CD14-positive monocyte (primary cell): ENCODE results near the gene ZMYND15. TPM values are rescaled to one million over a fixed set of nuclear protein-coding genes. Genes with fewer than 3 reads are reported as not detected.

Experiments used
- DNase-seq, 3 donors: peaks; one replicate each; pipeline ENCODE4 v3.0.0-alpha.2; 2011 to 2022
- H2AFZ ChIP-seq: 2 replicates; pipeline ENCODE4 v1.6.0; 2012; ENCODE audit warnings: mild to moderate bottlenecking, low read depth, low read length, inconsistent platforms; ENCODE audit not compliant: insufficient read depth, poor library complexity, severe bottlenecking
- H3K27ac ChIP-seq, 2 donors: 1 replicate in 1 of 2; 2 replicates in 1 of 2; pipeline ENCODE4 v1.5.1; 2012 to 2013; ENCODE audit warnings: low read length in 2 of 2, control low read depth in 1 of 2, inconsistent platforms in 1 of 2, low read depth in 1 of 2, mild to moderate bottlenecking in 1 of 2
- H3K27me3 ChIP-seq, 2 donors: one replicate each; pipeline versions ENCODE4 v1.6.0 to v1.6.1; 2011 to 2013; ENCODE audit warnings: low read length in 2 of 2; ENCODE audit not compliant: control insufficient read depth in 2 of 2, insufficient read depth in 2 of 2
- H3K36me3 ChIP-seq, 2 donors: replicated peaks in 1 of 2; 1 replicate in 1 of 2; 2 replicates in 1 of 2; pipeline versions ENCODE4 v1.5.1 to v1.6.1; 2012 to 2013; ENCODE audit warnings: low read length in 2 of 2, control low read depth in 1 of 2, inconsistent platforms in 1 of 2, mild to moderate bottlenecking in 1 of 2; ENCODE audit not compliant: insufficient read depth in 2 of 2, control insufficient read depth in 1 of 2
- H3K4me1 ChIP-seq, 2 donors: 1 replicate in 1 of 2; 2 replicates in 1 of 2; pipeline versions ENCODE4 v1.5.1 to v1.6.1; 2012 to 2013; ENCODE audit warnings: low read length in 2 of 2, control low read depth in 1 of 2, inconsistent platforms in 1 of 2, mild to moderate bottlenecking in 1 of 2, moderate library complexity in 1 of 2; ENCODE audit not compliant: insufficient read depth in 2 of 2, control insufficient read depth in 1 of 2
- H3K4me2 ChIP-seq: replicated peaks from 2 replicates; pipeline ENCODE3; 2012; ENCODE audit warnings: low read length, moderate library complexity, mild to moderate bottlenecking; ENCODE audit not compliant: poor library complexity, severe bottlenecking; ENCODE audit errors: extremely low read depth
- H3K4me3 ChIP-seq, 3 experiments: fragments of 200-600 bp in 1 of 3; sonication (generic) in 1 of 3; replicated peaks in 1 of 3; 1 replicate in 2 of 3; 2 replicates in 1 of 3; pipeline ENCODE4 v1.5.1; 2011 to 2013; ENCODE audit warnings: low read length in 3 of 3, mild to moderate bottlenecking in 3 of 3, control low read depth in 2 of 3, low read depth in 2 of 3, inconsistent platforms in 1 of 3, moderate library complexity in 1 of 3
- H3K79me2 ChIP-seq: 2 replicates; pipeline ENCODE4 v1.6.0; 2012; ENCODE audit warnings: mild to moderate bottlenecking, control low read depth, inconsistent platforms, low read length, moderate library complexity; ENCODE audit not compliant: insufficient read depth
- H3K9ac ChIP-seq: 2 replicates; pipeline ENCODE4 v1.6.0; 2017; ENCODE audit warnings: low read length, mild to moderate bottlenecking; ENCODE audit not compliant: insufficient read depth, poor library complexity, severe bottlenecking
- H3K9me3 ChIP-seq, 2 donors: replicated peaks in 1 of 2; 1 replicate in 1 of 2; 2 replicates in 1 of 2; pipeline versions ENCODE4 v1.5.1 to v1.6.1; 2012 to 2013; ENCODE audit warnings: low read length in 2 of 2, control low read depth in 1 of 2; ENCODE audit not compliant: control insufficient read depth in 1 of 2, insufficient read depth in 1 of 2
- H4K20me1 ChIP-seq: 2 replicates; pipeline ENCODE4 v1.6.0; 2012; ENCODE audit warnings: mild to moderate bottlenecking, low read length, control low read depth, moderate library complexity; ENCODE audit not compliant: insufficient read depth
- H3K27ac Mint-ChIP-seq, 7 donors: one replicate each; pipeline ENCODE4 v1.8.0; 2020; ENCODE audit warnings: mild to moderate bottlenecking in 7 of 7, mixed read lengths in 7 of 7, moderate library complexity in 6 of 7, inconsistent platforms in 2 of 7
- H3K27me3 Mint-ChIP-seq, 3 donors: one replicate each; pipeline ENCODE4 v1.8.0; 2021 to 2022; ENCODE audit warnings: low read depth in 3 of 3, mild to moderate bottlenecking in 3 of 3, mixed read lengths in 3 of 3, moderate library complexity in 3 of 3, inconsistent platforms in 1 of 3
- H3K36me3 Mint-ChIP-seq, 2 donors: one replicate each; pipeline ENCODE4 v1.8.0; 2020; ENCODE audit warnings: mixed read lengths in 2 of 2, inconsistent platforms in 1 of 2, mild to moderate bottlenecking in 1 of 2
- H3K4me1 Mint-ChIP-seq: one replicate; pipeline ENCODE4 v1.8.0; 2020; ENCODE audit warnings: mild to moderate bottlenecking, mixed read lengths
- H3K4me3 Mint-ChIP-seq, 2 donors: one replicate each; pipeline ENCODE4 v1.8.0; 2020; ENCODE audit warnings: mild to moderate bottlenecking in 2 of 2, mixed read lengths in 2 of 2, moderate library complexity in 1 of 2
- H3K9me3 Mint-ChIP-seq, 7 donors: one replicate each; pipeline ENCODE4 v1.8.0; 2020 to 2022; ENCODE audit warnings: mixed read lengths in 7 of 7, mild to moderate bottlenecking in 6 of 7, moderate library complexity in 6 of 7, inconsistent platforms in 2 of 7
- WGBS: methylation state at CpG from one replicate; pipeline ENCODE4 v1.1.5; 2013; ENCODE audit warnings: missing lambda C conversion rate; ENCODE audit not compliant: insufficient coverage; 5-methylcytosine and 5-hydroxymethylcytosine counted together
- intact Hi-C, 2 donors: fragments of 100-400 bp; cut with micrococcal nuclease; formaldehyde crosslinking; loops; one replicate each; pipeline versions ENCODE4 v1.15.0 to v1.15.1; 2023
- polyA plus RNA-seq, 3 donors: library from polyadenylated mRNA; depleted of rRNA in 1 of 3; unstranded in 2 of 3; stranded (reverse) in 1 of 3; fragments of 300-500 nt in 2 of 3; fragments of >200 nt in 1 of 3; fragmentation: Illumina TruSeq in 2 of 3; gene quantifications; 1 replicate in 2 of 3; 2 replicates in 1 of 3; pipeline ENCODE4 v1.2.3, GENCODE V29; 2012 to 2021
- TF ChIP-seq, protein P1 (sequence below): fragments of 200-600 bp; IDR thresholded peaks from one replicate; pipeline ENCODE4 v1.8.0; 2022; ENCODE audit warnings: antibody characterized with exemption, mild to moderate bottlenecking

The ZMYND15 gene
- polyA plus RNA-seq, 3 donors = 0.97 to 13.6 (median 1.2) TPM

GRCh38 chr17:4753392-4753791 lies 13.8 kb downstream of the ZMYND15 start:
- H3K27ac ChIP-seq = no peak overlapping the region
- no peak overlapping the region for H2AFZ ChIP-seq
- H3K36me3 Mint-ChIP-seq = no peaks in the 10 kb centered on the region
- peaks cover 26% of the 10 kb centered on the region for H3K4me1 Mint-ChIP-seq
- no peaks in the 10 kb centered on the region for H3K79me2 ChIP-seq
- no peaks in the 10 kb centered on the region for H3K36me3 ChIP-seq
- no CpG with 5 or more reads among the region's 1 CpG for WGBS
- peaks cover 6 to 9% of the 10 kb centered on the region in 2 donors for H3K27me3 ChIP-seq
- H3K9me3 Mint-ChIP-seq = no peaks in the 10 kb centered on the region
- DNase-seq = no peak
- H3K27ac Mint-ChIP-seq = no peak overlapping the region
- H3K9ac ChIP-seq = no peak overlapping the region
- H3K27me3 Mint-ChIP-seq = peaks cover 22 to 54% (median 25%) of the 10 kb centered on the region in 3 donors
- TF ChIP-seq, protein P1, sequence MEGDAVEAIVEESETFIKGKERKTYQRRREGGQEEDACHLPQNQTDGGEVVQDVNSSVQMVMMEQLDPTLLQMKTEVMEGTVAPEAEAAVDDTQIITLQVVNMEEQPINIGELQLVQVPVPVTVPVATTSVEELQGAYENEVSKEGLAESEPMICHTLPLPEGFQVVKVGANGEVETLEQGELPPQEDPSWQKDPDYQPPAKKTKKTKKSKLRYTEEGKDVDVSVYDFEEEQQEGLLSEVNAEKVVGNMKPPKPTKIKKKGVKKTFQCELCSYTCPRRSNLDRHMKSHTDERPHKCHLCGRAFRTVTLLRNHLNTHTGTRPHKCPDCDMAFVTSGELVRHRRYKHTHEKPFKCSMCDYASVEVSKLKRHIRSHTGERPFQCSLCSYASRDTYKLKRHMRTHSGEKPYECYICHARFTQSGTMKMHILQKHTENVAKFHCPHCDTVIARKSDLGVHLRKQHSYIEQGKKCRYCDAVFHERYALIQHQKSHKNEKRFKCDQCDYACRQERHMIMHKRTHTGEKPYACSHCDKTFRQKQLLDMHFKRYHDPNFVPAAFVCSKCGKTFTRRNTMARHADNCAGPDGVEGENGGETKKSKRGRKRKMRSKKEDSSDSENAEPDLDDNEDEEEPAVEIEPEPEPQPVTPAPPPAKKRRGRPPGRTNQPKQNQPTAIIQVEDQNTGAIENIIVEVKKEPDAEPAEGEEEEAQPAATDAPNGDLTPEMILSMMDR = no peak
- H3K4me3 Mint-ChIP-seq = no peak overlapping the region
- no peak overlapping the region for H3K4me2 ChIP-seq
- no peaks in the 10 kb centered on the region for H4K20me1 ChIP-seq
- no peak overlapping the region for H3K4me3 ChIP-seq
- H3K9me3 ChIP-seq = no peaks in the 10 kb centered on the region
- intact Hi-C loops = no loop called here
- peaks cover 19 to 20% of the 10 kb centered on the region in 2 donors for H3K4me1 ChIP-seq

DNA sequence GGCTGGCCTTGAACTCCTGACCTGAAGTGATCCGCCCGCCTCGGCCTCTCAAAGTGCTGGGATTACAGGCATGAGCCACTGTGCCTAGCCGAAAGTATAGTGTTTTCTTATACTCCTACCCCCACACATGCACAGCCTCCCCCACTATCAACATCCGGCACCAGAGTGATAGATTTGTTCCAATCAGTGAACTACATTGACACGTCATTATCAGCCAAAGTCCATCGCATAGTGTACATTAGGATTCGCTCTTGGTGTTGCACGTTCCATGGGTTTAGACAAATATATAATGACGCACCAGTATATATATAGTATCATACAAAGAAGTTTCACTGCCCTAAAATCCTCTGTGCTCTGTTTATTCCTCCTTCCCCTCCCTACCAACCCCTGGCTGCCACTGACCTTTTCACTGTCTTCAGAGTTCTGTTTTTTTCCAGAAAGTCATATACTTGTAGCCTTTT lies 20.2 kb downstream of the ZMYND15 start:
- Histone ChIP-seq H3K36me3 (no peaks in the 10 kb centered on the region), H3K27ac (peak overlapping the region; percentile 26), H3K79me2 (no peaks in the 10 kb centered on the region), H4K20me1 (no peaks in the 10 kb centered on the region), H3K4me1 (peaks cover 19 to 29% of the 10 kb centered on the region in 2 donors), H3K9me3 (no peaks in the 10 kb centered on the region), H3K4me3 (no peak overlapping the region), H3K4me2 (no peak overlapping the region), H3K9ac (no peak overlapping the region), H2AFZ (no peak overlapping the region), H3K27me3 (peaks cover 0 to 2% of the 10 kb centered on the region in 2 donors)
- TF ChIP-seq, protein P1 = no peak
- peaks cover 18% of the 10 kb centered on the region for H3K4me1 Mint-ChIP-seq
- peaks cover 0 to 1% of the 10 kb centered on the region in 2 donors for H3K36me3 Mint-ChIP-seq
- intact Hi-C loops = no loop called here
- H3K27me3 Mint-ChIP-seq = peaks cover 8 to 17% (median 14%) of the 10 kb centered on the region in 3 donors
- H3K4me3 Mint-ChIP-seq = no peak overlapping the region
- 92% methylated on average over 2 of the region's 10 CpGs for WGBS
- no peaks in the 10 kb centered on the region for H3K9me3 Mint-ChIP-seq
- peak overlapping the region; percentile 87 to 94 (median 90) for H3K27ac Mint-ChIP-seq
- peak; percentile 53 to 62 (median 59) for DNase-seq
